Measurements from ENCODE around the gene SRP14. TPM values are rescaled to one million over a fixed set of nuclear protein-coding genes. Genes with fewer than 3 reads are reported as not detected.
A peak's percentile ranks its signal among the peaks of the same experiment; 100 is the strongest.

SRP14 gene
- total RNA-seq, 1 experiment from 2014 or later: 274 TPM

- no peaks in the 10 kb centered on the region for H3K9me3 ChIP-seq (ENCODE audit: low read depth, low read length, poor library complexity, severe bottlenecking)
- TF ChIP-seq EZH2 (IDR thresholded peaks at IDR 0.05; ENCODE audit: borderline replicate concordance, low read depth, low read length, poor library complexity, severe bottlenecking): no peak
- ChIA-PET CTCF (no interaction called here), POLR2A (ENCODE audit: low non-redundant PET) (no interaction called here)
- H3K4me1 ChIP-seq (ENCODE audit: insufficient read depth, low read length, poor library complexity, severe bottlenecking): peaks cover 37% of the 10 kb centered on the region
- no peak for DNase-seq (ENCODE audit: low spot score)
- peak overlapping the region; percentile 44 for H3K27ac ChIP-seq (ENCODE audit: low read depth, low read length, poor library complexity, severe bottlenecking)
- H3K27me3 ChIP-seq (replicated peaks; ENCODE audit: insufficient read depth, low read depth, low read length, poor library complexity): no peaks in the 10 kb centered on the region
- no peak overlapping the region for H3K4me3 ChIP-seq (ENCODE audit: low read depth, low read length, poor library complexity, severe bottlenecking)
- no peaks in the 10 kb centered on the region for H3K36me3 ChIP-seq (ENCODE audit: insufficient read depth, low read length, poor library complexity, severe bottlenecking)
- intact Hi-C loops (cut with micrococcal nuclease; ENCODE audit: unreplicated experiment): no loop called here
- BruUV-seq (replicated peaks): no TSS peak
Measured at GRCh38 chr15:40072216-40072990, 33.4 kb upstream of the SRP14 start.

- H3K4me3 ChIP-seq (ENCODE audit: low read depth, low read length, poor library complexity, severe bottlenecking): no peak overlapping the region
Measured at GRCh38 chr15:40070608-40071218, 31.7 kb upstream of the SRP14 start.

GRCh38 chr15:40070166-40070557 lies 31.2 kb upstream of the SRP14 start:
- DNase-seq (ENCODE audit: low spot score): no peak
- ChIA-PET CTCF (interaction anchor here (0.6 kb wide), 1 partner anchor 1000 kb away, joined by 22 read pairs; no protein-coding TSS in a partner anchor), POLR2A (ENCODE audit: low non-redundant PET) (no interaction called here)
- BruUV-seq (replicated peaks): no TSS peak
- peaks cover 21% of the 10 kb centered on the region for H3K4me1 ChIP-seq (ENCODE audit: insufficient read depth, low read length, poor library complexity, severe bottlenecking)
- no peaks in the 10 kb centered on the region for H3K36me3 ChIP-seq (ENCODE audit: insufficient read depth, low read length, poor library complexity, severe bottlenecking)
- no peak overlapping the region for H3K4me3 ChIP-seq (ENCODE audit: low read depth, low read length, poor library complexity, severe bottlenecking)
- intact Hi-C loops (cut with micrococcal nuclease; ENCODE audit: unreplicated experiment): no loop called here
- no peaks in the 10 kb centered on the region for H3K9me3 ChIP-seq (ENCODE audit: low read depth, low read length, poor library complexity, severe bottlenecking)
- peak overlapping the region; percentile 71 for H3K27ac ChIP-seq (ENCODE audit: low read depth, low read length, poor library complexity, severe bottlenecking)
- no peaks in the 10 kb centered on the region for H3K27me3 ChIP-seq (replicated peaks; ENCODE audit: insufficient read depth, low read depth, low read length, poor library complexity)
- no peak for TF ChIP-seq CTCF (conservative IDR thresholded peaks at IDR 0.05; ENCODE audit: low read depth, low read length)

More at GRCh38 chr15:40070608-40071218, 31.7 kb upstream of the SRP14 start:
- DNase-seq (ENCODE audit: low spot score): no peak
- H3K27me3 ChIP-seq (replicated peaks; ENCODE audit: insufficient read depth, low read depth, low read length, poor library complexity): no peaks in the 10 kb centered on the region
- POLR2A ChIA-PET (ENCODE audit: low non-redundant PET): no interaction called here
- CTCF ChIA-PET: interaction anchor here (0.6 kb wide), 1 partner anchor 1000 kb away, joined by 22 read pairs; no protein-coding TSS in a partner anchor
- H3K36me3 ChIP-seq (ENCODE audit: insufficient read depth, low read length, poor library complexity, severe bottlenecking): no peaks in the 10 kb centered on the region
- no TSS peak for BruUV-seq (replicated peaks)
- H3K9me3 ChIP-seq (ENCODE audit: low read depth, low read length, poor library complexity, severe bottlenecking): no peaks in the 10 kb centered on the region
- peaks cover 27% of the 10 kb centered on the region for H3K4me1 ChIP-seq (ENCODE audit: insufficient read depth, low read length, poor library complexity, severe bottlenecking)
- TF ChIP-seq CTCF (conservative IDR thresholded peaks at IDR 0.05; ENCODE audit: low read depth, low read length) (no peak), EZH2 (IDR thresholded peaks at IDR 0.05; ENCODE audit: borderline replicate concordance, low read depth, low read length, poor library complexity, severe bottlenecking) (no peak)
- no peak overlapping the region for H3K27ac ChIP-seq (ENCODE audit: low read depth, low read length, poor library complexity, severe bottlenecking)
- intact Hi-C loops (cut with micrococcal nuclease; ENCODE audit: unreplicated experiment): no loop called here

Measured in A673 (cell line).